CD4-positive, alpha-beta T cell (primary cell): ENCODE measurements around the gene POTEC. TPM values are rescaled to one million over a fixed set of nuclear protein-coding genes. Genes with fewer than 3 reads are reported as not detected.
"Not testable (repeated sequence)": the region's sequence is repeated elsewhere in the genome, so short reads cannot be mapped to it uniquely, and the experiment has no call there.

Source experiments
- ATAC-seq: fragments of 200-7000 bp; cut with Tn5 transposase; one replicate; pipeline ENCODE4 v1.10.0; 2022; ENCODE audit warnings: mild to moderate bottlenecking; ENCODE audit not compliant: poor library complexity
- CTCF ChIA-PET: fragments of 350-600 bp; sonication (Branson Sonifier 250); formaldehyde crosslinking; loops from one replicate; lab custom pipeline; 2021; ENCODE audit warnings: antibody characterized with exemption, inconsistent platforms; lab: Charles Lee
- POLR2A ChIA-PET: fragments of 350-600 bp; sonication (Branson Sonifier 250); formaldehyde crosslinking; loops from one replicate; lab custom pipeline; 2021; ENCODE audit warnings: antibody characterized with exemption, inconsistent platforms; lab: Charles Lee
- DNase-seq, 14 experiments: peaks; one replicate each; pipeline ENCODE4 v3.0.0-alpha.2; 2013 to 2020; ENCODE audit warnings: mixed read lengths in 2 of 14
- H3K27ac ChIP-seq, 2 donors: one replicate each; pipeline versions ENCODE4 v1.5.1 to v1.7.0; 2013; ENCODE audit warnings: low read length in 2 of 2, low read depth in 1 of 2, mild to moderate bottlenecking in 1 of 2
- H3K27me3 ChIP-seq, 2 experiments: 1 replicate in 1 of 2; 2 replicates in 1 of 2; pipeline versions ENCODE4 v1.6.1 to v1.7.0; 2013; ENCODE audit warnings: low read length in 2 of 2, control low read depth in 1 of 2, mild to moderate bottlenecking in 1 of 2, moderate library complexity in 1 of 2; ENCODE audit not compliant: insufficient read depth in 2 of 2, control insufficient read depth in 1 of 2
- H3K36me3 ChIP-seq: one replicate; pipeline ENCODE4 v1.6.1; 2013; ENCODE audit warnings: low read length, control low read depth; ENCODE audit not compliant: insufficient read depth
- H3K4me1 ChIP-seq: one replicate; pipeline ENCODE4 v1.6.1; 2013; ENCODE audit warnings: low read length, control low read depth; ENCODE audit not compliant: insufficient read depth
- H3K4me3 ChIP-seq: one replicate; pipeline ENCODE4 v1.5.1; 2013; ENCODE audit warnings: mild to moderate bottlenecking, low read length, moderate library complexity
- H3K9me3 ChIP-seq, 2 experiments: 1 replicate in 1 of 2; 2 replicates in 1 of 2; pipeline versions ENCODE4 v1.6.1 to v1.7.0; 2013; ENCODE audit warnings: low read length in 2 of 2, mild to moderate bottlenecking in 2 of 2, control low read depth in 1 of 2, moderate library complexity in 1 of 2; ENCODE audit not compliant: control insufficient read depth in 1 of 2, insufficient read depth in 1 of 2
- H3K27ac Mint-ChIP-seq: one replicate; pipeline ENCODE4 v1.8.0; 2020; ENCODE audit warnings: mixed read lengths
- H3K27me3 Mint-ChIP-seq: one replicate; pipeline ENCODE4 v1.8.0; 2021; ENCODE audit warnings: mixed read lengths
- H3K36me3 Mint-ChIP-seq: one replicate; pipeline ENCODE4 v1.8.0; 2021; ENCODE audit warnings: low read depth, mixed read lengths
- H3K4me1 Mint-ChIP-seq: one replicate; pipeline ENCODE4 v1.8.0; 2021; ENCODE audit warnings: low read depth, mixed read lengths
- H3K4me3 Mint-ChIP-seq: one replicate; pipeline ENCODE4 v1.8.0; 2020; ENCODE audit warnings: mild to moderate bottlenecking, mixed read lengths
- H3K9me3 Mint-ChIP-seq: one replicate; pipeline ENCODE4 v1.8.0; 2020; ENCODE audit warnings: mixed read lengths
- intact Hi-C, 2 experiments: fragments of 100-400 bp; cut with DNase I in 1 of 2; cut with micrococcal nuclease in 1 of 2; formaldehyde crosslinking; loops; one replicate each; pipeline versions ENCODE4 v1.15.1 to v1.9.0; 2023 to 2025; cut with DNase I, micrococcal nuclease
- polyA plus RNA-seq, 2 donors: library from polyadenylated mRNA; unstranded; fragments of 120-200 nt; gene quantifications; one replicate each; pipeline ENCODE4 v1.2.1, GENCODE V29; 2013
- total RNA-seq, 174 experiments: library from RNA in 2 of 174; stranded (reverse) in 2 of 174; gene quantifications; one replicate each; pipeline ENCODE4 v1.2.3 and lab custom pipeline; 2021 to 2026
- TF ChIP-seq, protein P1 (sequence below): fragments of 200-600 bp; IDR thresholded peaks from one replicate; pipeline ENCODE4 v1.8.0; 2022; ENCODE audit warnings: antibody characterized with exemption, mild to moderate bottlenecking

POTEC gene
- not detected for total RNA-seq
- not detected for polyA plus RNA-seq (2013, experiment 1 of 2)
- not detected for polyA plus RNA-seq (2013, experiment 2 of 2)
- 0 to 0.15 (median 0) reads per million in 172 experiments for total RNA-seq (lab: John Stamatoyannopoulos, UW)

DNA sequence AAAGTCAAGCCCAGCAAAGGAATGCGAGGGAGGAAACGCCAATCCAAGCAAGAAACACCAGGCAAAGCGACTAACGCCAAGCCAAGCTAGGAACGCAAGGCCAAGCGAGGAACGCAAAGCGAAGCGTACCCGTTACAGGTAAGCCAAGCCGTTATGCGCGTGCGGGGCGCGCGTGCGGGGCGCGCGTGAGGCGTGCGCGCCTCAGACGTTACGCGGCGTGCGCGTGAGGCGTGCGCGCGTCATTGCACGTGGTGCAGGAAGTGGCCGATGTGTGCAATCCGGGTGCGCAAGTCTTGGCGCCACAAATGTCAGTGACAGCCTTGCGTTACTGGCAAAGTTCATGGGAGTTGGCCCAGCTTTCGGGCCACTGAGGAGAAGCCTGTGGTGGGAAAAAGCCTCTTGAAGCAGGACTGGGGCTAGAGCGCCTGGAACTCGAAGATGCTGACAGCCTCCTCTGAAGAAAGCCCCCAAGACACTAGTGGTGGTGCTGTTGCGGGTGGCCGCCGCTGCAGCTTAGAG lies at the start of gene POTEC:
Gene POTEC (minus strand): TSS at position 155 of the 519 bp plus-strand sequence. CDS start 454 bp downstream, outside the sequence.
- H3K27ac Mint-ChIP-seq, H3K4me3 ChIP-seq, H3K4me1 Mint-ChIP-seq, ATAC-seq, H3K36me3 Mint-ChIP-seq, H3K4me1 ChIP-seq, H3K4me3 Mint-ChIP-seq, POLR2A ChIA-PET, H3K27ac ChIP-seq, H3K27me3 Mint-ChIP-seq, CTCF ChIA-PET, H3K36me3 ChIP-seq, H3K27me3 ChIP-seq, H3K9me3 Mint-ChIP-seq, DNase-seq, intact Hi-C loops: not testable (repeated sequence)
- H3K9me3 ChIP-seq = peaks cover 0 to 15% of the 10 kb centered on the region in 2 experiments

DNA sequence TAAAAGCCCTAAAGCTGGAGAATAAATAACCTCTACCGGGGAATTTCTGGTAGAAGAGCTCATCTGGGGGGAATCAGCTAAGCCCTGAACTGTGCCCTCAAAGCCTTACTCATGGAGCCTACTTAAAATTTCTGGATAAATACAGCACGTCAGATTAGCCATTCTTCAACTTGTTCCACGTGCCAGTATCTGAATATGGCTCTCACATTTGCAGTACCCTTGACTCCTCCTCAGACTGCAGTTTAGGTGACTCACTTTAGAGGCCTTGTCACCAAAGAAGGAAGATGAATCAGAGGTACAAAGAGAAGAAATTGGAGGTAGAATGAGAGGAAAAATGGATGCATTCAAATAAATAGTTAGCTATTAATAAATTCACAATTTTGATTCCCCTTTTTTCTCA lies 34.6 kb upstream of the POTEC start:
- Mint-ChIP-seq H3K4me1 (no peaks in the 10 kb centered on the region), H3K9me3 (peaks cover 2% of the 10 kb centered on the region), H3K27ac (no peak overlapping the region), H3K36me3 (no peaks in the 10 kb centered on the region), H3K27me3 (no peaks in the 10 kb centered on the region), H3K4me3 (no peak overlapping the region)
- H3K9me3 ChIP-seq = no peaks in the 10 kb centered on the region
- no peak overlapping the region for H3K4me3 ChIP-seq
- H3K27me3 ChIP-seq = no peaks in the 10 kb centered on the region
- ChIA-PET CTCF (no interaction called here), POLR2A (no interaction called here)
- ATAC-seq (no peak), DNase-seq (no peak)
- H3K36me3 ChIP-seq = no peaks in the 10 kb centered on the region
- TF ChIP-seq, protein P1, sequence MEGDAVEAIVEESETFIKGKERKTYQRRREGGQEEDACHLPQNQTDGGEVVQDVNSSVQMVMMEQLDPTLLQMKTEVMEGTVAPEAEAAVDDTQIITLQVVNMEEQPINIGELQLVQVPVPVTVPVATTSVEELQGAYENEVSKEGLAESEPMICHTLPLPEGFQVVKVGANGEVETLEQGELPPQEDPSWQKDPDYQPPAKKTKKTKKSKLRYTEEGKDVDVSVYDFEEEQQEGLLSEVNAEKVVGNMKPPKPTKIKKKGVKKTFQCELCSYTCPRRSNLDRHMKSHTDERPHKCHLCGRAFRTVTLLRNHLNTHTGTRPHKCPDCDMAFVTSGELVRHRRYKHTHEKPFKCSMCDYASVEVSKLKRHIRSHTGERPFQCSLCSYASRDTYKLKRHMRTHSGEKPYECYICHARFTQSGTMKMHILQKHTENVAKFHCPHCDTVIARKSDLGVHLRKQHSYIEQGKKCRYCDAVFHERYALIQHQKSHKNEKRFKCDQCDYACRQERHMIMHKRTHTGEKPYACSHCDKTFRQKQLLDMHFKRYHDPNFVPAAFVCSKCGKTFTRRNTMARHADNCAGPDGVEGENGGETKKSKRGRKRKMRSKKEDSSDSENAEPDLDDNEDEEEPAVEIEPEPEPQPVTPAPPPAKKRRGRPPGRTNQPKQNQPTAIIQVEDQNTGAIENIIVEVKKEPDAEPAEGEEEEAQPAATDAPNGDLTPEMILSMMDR = no peak
- intact Hi-C loops = no loop called here
- H3K4me1 ChIP-seq = no peaks in the 10 kb centered on the region
- no peak overlapping the region for H3K27ac ChIP-seq

DNA sequence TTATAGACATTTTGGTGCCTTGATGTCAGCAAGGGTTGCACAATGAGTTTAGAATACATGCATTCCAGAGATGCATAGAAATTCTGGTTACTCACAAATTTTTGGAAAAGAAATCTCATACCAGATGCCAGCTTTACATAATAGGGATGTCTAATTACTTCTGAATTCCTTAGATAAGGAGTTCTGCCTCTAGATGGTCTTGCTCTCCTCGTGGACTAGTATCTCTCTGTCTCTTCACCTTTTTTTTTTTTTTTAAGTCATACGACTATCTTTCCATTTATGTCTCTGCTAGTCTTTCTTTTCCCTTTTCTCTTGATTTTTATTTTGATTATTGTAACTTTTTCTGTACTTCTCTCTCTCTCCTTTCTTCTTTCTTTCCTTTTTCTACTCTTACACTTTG lies 16.1 kb upstream of the POTEC start:
- H3K27me3 Mint-ChIP-seq, H3K4me3 Mint-ChIP-seq, DNase-seq, POLR2A ChIA-PET, H3K4me1 ChIP-seq, intact Hi-C loops, H3K4me3 ChIP-seq, H3K9me3 Mint-ChIP-seq, H3K27me3 ChIP-seq, ATAC-seq, H3K36me3 Mint-ChIP-seq, H3K4me1 Mint-ChIP-seq, H3K27ac Mint-ChIP-seq, H3K36me3 ChIP-seq, H3K27ac ChIP-seq, CTCF ChIA-PET, H3K9me3 ChIP-seq: not testable (repeated sequence)

DNA sequence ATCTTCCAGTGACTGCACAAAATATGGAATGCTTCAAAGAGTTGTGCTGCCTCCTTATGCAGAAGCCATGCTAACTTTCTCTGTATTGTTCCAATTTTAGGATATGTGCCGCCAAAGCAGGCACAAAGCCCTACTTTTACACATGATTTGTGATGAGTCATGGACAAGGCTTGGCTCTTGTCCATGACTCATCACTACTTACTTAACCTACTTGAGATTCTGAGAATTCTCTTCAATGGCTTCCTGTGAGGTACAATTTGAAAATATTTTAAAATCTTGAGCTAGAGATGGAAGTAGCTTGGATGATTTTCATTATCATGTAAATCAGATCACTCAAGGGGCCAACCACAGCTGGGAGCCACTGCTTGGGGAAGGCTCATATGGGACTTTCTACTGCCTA lies 11.7 kb downstream of the POTEC start:
- not testable (repeated sequence) for H3K36me3 Mint-ChIP-seq, H3K27me3 Mint-ChIP-seq

DNA sequence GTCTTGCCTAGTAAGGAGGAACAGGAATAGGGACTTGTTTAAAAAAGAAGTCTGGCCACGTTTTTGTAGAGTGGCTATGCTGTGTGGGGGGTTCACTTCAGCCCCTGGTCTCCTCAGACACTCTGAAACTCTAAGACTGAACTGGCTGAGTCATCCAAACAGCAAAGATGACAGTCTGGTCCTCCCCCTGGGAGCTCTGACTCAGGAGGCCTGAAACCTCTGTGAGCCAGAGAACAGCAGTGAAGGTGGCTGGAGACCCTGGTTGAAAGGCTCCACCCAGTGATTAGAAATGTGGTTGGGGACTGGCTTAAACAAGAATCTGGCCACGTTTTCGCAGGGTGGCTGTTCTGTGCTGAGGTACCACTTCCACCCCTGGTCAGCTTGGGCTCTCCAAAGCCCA lies 32.7 kb downstream of the POTEC start:
- H3K9me3 Mint-ChIP-seq, H3K4me1 ChIP-seq, H3K27me3 Mint-ChIP-seq, H3K4me3 Mint-ChIP-seq, H3K27me3 ChIP-seq, H3K9me3 ChIP-seq, H3K27ac ChIP-seq, H3K27ac Mint-ChIP-seq, H3K36me3 ChIP-seq, H3K36me3 Mint-ChIP-seq, DNase-seq, ATAC-seq, CTCF ChIA-PET, H3K4me3 ChIP-seq, H3K4me1 Mint-ChIP-seq, intact Hi-C loops, POLR2A ChIA-PET: not testable (repeated sequence)

More for the DNA sequence above, 11.7 kb downstream of the POTEC start:
- H3K27me3 ChIP-seq, H3K4me3 Mint-ChIP-seq, H3K27ac Mint-ChIP-seq, H3K27ac ChIP-seq, H3K9me3 Mint-ChIP-seq, H3K4me3 ChIP-seq, CTCF ChIA-PET, POLR2A ChIA-PET, H3K9me3 ChIP-seq, H3K4me1 ChIP-seq, H3K36me3 ChIP-seq, H3K4me1 Mint-ChIP-seq, intact Hi-C loops, ATAC-seq: not testable (repeated sequence)
- peak in 1 of 14 experiments; percentile 2 for DNase-seq

DNA sequence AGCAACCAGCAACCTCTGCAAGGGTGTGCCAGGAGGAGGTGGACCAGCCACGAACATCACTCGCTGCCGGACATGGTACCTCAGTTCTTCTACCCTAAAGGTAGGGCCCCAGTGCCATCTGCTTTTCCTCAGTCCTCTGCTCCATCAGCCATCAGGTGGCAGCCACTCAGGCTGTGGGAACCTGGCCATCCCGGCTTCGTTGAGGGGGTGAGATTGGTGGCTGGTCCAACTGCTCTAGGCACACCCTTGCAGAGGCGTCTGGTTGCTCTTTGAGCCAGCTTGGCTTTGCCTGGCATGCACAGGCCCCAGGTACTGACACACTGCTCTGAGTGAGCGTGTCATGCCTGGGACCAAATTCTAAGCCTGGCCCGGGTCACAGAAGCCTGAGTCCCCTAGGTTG lies 39.7 kb downstream of the POTEC start:
- H3K4me1 ChIP-seq, intact Hi-C loops, POLR2A ChIA-PET, ATAC-seq, DNase-seq, H3K4me3 ChIP-seq, H3K36me3 ChIP-seq, H3K27ac ChIP-seq, H3K4me1 Mint-ChIP-seq, H3K27me3 ChIP-seq, H3K9me3 ChIP-seq, H3K27ac Mint-ChIP-seq, H3K36me3 Mint-ChIP-seq, H3K9me3 Mint-ChIP-seq, CTCF ChIA-PET, H3K27me3 Mint-ChIP-seq, H3K4me3 Mint-ChIP-seq: not testable (repeated sequence)
